Activated CD8-positive, alpha-beta memory T cell treated with anti-CD3 and anti-CD28 coated beads for 4 hours (primary cell): ENCODE data around the gene MGLL.

ENCODE experiments used
- DNase-seq, 2 donors: peaks; one replicate each; pipeline ENCODE4 v3.0.0-alpha.2; 2020; ENCODE audit warnings: low read depth in 2 of 2

The MGLL gene

DNA sequence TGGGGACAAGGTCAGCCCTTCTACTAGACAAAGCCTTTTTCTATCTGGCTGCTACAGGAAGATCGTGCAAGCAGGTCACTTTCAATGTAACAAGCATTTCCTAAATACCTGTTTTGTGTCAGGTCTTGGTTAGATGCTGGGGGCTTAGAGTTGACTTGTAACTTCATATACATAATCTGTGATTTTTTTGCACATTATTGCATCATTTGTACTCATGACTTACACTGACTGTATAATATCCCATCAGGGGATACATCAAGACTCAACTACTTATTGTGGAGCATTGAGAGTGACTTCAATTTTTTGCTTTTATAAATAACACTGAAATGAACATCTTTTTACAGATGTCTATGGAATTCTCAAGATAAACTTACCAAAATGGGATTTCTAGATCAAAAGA, 80.6 kb downstream of the MGLL start:
- DNase-seq: no peak

DNA sequence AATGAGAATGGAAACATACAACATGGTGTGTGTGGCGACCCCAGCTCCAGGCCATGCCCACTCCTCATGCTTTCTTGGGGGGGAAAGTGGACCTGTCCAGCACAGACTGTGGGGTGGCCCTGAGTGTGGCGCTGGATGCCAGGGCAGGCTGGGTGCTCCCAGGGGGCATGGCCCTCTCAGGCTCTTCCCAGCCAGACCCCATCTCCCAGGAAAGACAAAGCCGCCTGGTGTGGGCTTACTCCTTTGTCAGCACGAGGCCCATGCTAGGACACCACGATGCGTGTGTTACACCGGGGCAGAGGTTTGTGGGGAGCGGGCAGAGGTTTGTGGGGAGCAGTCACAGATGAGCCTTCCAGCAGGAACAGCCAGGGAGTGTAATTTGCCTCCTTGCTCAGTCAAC, 81.1 kb downstream of the MGLL start:
- no peak for DNase-seq

- DNase-seq: no peak
These were observed 82.0 kb downstream of the MGLL start for GRCh38 chr3:127740136-127740915.

GRCh38 chr3:127739347-127740135, 82.8 kb downstream of the MGLL start:
- DNase-seq: no peak

- no peak for DNase-seq
These were observed 84.0 kb downstream of the MGLL start for GRCh38 chr3:127738192-127738840.

DNA sequence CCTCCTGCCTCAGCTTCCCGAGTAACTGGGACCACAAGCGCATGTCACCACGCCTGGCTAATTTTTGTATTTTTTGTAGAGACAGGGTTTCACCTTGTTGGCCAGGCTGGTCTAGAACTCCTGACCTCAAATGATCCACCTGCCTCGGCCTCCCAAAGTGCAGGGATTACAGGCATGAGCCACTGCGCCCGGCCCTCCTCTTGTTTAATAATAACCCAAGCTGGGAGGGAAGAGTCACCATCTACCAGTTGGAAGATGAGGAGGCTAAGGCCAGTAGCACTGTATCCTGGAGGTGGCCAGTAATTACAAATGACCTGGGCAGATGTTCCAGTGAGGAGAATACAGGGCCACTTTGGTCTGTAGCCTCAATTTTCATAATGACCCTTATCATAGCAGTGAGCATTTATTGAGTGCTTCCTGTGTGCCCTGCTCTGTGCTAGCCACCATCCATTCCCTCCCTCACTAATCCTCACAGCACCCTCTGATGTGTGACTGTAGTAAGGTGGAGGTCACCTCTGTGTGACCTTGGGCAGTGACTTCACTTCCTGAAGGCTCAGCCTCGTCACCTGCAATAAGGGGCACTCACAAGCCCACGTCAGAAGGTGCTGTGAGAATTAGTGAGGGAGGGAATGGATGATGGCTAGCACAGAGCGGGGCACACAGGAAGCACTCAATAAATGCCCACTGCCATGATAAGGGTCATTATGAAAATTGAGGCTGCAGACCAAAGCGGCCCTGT, 85.3 kb downstream of the MGLL start:
- DNase-seq: no peak

DNA sequence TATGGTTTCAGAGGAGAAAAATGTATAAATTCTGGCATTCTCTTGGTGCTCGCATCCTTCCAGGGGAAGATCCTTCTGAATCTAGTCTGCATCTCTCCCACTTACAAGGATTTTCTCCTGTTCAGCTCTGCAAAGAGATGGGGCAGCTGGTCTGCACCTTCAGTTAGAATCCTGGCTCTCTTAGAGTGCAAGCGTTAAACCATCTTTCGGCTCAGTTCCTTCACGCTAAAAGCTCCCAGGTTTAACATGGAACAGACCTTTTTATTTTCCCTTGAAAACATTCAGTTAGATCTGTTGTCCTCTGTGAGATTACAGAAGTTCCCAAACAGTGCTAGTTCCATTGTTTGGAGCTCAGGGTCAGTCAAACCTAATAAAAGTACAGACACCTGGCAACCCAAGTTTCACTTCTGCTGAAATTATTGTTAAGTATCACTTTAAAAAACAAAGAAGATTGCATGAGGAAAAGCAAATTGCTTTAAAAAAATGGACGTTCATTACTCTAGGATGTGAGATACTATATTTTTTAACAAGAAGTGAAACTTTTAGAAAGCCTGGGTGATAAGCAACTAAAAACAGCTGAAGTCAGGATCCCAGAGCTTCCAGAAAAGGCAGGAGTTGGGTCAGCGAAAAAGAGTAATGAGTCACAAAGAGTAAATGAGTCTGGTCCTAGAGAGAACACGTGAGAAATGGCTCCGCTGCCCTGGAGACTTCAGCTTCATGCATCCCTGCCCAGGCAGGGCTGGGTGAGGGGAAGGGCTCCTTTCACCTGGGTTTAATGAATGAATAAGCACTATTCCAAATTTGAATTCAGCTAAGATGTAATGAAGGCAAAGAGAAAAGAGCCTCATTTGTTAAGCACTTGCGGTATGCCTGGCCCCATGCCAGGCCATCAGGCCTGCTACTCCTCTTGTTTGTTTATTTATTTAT, 86.3 kb downstream of the MGLL start:
- DNase-seq: no peak

GRCh38 chr3:127734754-127735473, 87.4 kb downstream of the MGLL start:
- DNase-seq: no peak

DNA sequence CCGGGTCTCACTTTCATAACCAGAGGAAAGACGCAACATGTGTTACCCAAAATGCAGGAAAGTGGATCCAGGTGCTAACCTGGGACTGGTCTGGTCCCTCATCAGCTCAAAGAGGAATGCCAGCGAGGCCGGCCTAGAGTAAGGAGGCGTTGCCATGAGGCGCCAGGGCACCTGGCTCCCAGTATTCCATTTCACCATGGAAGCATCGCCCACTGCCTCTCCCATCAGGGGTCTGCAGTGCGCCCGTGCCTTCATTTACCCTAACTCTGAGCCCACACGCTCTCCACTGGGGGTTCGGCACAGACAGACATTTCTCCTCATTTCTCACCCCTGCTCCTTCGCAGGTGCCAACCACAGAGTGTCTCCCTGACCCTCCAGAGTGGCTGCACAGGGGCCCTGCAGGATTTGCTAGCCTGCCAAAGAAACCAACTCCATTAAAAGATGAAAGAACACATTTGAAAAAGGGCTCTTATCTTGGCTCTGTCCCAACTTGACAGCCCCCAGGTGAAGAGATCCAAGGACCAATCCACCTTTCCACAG, 88.1 kb downstream of the MGLL start:
- no peak for DNase-seq

- no peak for DNase-seq
These were observed 88.5 kb downstream of the MGLL start for GRCh38 chr3:127733781-127734180.

DNA sequence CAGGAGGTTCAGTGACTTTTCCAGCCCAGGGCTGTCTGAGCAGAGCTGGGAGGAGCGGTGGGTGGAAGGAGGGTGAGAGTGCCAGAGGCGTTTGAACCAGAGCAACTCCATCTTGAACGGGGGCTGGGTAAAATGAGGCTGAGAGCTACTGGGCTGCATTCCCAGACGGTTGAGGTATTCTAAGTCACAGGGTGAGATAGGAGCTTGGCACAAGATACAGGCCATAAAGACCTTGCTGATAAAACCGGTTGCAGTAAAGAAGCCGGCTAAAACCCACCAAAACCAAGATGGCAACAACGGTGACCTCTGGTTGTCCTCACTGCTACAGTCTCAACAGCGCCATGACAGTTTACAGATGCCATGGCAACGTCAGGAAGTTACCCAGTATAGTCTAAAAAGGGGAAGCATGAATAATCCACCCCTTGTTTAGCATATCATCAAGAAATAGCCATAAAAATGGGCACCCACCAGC, 89.4 kb downstream of the MGLL start:
- DNase-seq: no peak

- no peak for DNase-seq
These were observed 90.0 kb downstream of the MGLL start for GRCh38 chr3:127732303-127732702.

GRCh38 chr3:127731546-127732289, 90.6 kb downstream of the MGLL start:
- no peak for DNase-seq

DNA sequence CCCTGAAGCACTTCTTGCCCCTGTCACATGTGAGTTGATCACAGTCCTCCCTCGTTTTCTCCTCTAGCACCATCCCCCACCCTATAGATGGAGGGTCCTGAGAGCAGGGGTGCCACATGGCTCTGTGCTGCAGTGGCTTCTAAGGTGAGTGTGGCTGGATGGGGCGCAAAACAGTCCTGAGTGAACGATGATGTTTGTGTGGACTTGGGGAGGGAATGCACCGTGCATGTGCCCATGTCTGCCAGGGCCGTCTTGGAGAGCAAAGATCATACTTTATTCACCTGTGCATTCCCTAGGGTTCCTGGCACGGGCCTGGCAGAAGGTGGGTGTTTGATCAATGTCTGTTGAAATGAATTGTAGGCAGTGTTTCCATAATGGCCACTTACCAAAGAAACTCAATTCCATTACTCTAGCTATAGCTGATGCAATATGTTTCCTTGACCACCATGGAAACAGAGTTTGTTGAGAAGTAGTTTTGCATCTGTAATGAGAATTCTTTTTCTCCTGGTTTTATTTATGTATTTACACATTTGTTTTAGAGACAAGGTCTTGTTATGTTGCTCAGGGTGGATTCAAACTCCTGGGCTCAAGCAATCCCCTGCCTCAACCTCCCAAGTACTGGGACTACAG, 91.5 kb downstream of the MGLL start:
- no peak for DNase-seq

GRCh38 chr3:127730171-127730570, 92.1 kb downstream of the MGLL start:
- no peak for DNase-seq

DNA sequence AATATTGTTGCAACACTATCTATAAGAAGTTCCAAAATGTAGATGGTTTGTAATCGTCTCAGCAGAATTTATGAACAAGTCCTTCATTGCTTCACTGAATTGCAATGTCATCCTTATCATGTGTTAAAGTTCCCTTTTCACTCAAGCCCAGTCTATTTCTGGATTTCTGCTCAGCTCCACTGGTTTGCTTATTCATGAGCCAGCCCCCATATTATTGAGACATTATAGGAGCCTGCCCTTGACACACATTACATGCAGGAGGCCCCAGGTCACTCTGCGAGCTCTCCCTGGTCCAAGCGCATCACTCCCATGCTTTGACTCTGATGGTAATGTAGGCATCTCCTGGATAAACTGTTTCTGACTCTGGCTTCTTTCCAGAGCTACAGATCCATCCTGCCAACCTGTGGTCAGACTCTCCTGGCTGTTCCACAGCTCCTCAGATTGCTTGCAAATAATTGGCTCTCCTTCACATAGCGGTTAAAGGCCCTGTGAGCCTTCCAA, 92.7 kb downstream of the MGLL start:
- DNase-seq: no peak

DNA sequence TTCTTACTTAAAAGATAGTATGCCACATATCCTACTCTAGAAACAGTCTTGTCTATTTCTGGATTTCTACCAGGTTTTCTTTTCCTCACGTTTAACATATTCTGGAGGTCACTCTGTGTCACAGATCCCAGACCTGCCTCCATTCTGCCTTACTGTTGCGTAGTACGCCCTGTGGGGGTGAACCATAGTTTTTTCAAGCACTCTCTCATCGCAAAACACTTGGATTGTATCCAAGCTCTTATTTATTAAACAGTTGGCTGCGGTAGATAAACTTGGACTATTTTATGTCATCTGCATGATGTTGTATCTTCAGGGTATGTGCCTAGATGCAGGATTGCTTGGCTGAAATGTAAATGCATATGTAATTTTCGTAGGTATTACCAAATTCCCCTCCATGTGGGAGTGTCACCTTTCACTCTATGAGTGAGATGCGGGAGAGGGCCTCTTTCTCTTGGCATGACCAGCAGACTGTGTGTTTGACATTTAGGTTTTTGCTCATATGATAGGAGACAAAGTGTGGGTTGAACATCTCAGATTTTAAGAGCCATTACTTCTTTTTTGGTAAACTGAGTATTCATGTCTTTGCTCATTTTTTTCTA, 93.8 kb downstream of the MGLL start:
- DNase-seq: no peak

- no peak for DNase-seq
These were observed 95.4 kb downstream of the MGLL start for GRCh38 chr3:127726894-127727293.
